ENCODE data around the gene CLEC11A.
A peak's percentile ranks its signal among the peaks of the same experiment; 100 is the strongest.

The CLEC11A gene

DNA sequence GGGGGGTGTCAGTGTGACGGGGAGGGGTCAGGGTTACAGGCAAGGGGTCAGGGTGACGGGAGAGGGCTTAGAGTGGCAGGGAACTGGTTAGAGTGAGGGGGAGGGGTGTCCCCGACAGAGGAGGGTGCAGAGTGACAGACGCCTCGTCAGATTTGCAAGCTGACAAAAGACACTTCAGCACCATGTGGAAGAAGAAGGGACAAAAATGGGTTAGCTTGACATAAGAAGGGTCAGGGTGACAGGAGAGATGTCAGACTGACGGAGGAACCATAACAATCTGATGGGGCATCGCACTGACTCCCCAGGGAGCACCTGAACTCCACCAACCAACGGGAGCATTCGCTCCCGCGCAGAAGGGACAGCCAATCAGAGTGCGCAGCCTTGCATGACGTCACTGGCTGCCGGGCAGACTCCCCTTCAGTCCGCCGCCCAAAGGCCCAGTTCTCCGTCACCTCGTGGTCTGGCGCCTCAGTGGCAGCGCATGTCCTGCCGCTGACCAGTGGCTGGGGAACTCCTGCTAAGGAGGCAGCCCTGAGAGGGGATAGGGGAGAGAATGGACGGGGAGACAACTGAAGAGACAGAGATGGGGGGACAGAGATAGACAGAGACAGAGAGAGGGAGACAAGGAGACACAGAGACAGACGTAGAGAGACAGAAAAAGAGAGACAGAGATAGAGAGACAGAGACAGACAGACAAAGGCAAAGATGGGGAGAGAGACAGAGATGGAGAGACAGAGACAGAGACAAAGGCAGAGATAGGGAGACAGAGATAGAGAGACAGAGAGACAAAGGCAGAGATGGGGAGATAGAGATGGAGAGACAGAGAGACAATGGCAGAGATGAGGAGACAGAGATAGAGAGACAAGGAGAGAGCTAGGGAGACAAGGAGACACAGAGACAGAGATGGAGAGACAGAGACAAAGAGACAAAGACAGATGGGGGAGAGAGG, 43.7 kb upstream of the CLEC11A start:
- H4K91ac ChIP-seq (ENCODE audit: low read length) = no peak overlapping the region
- peak; percentile 8 for DNase-seq
- no peak overlapping the region for H3K9ac ChIP-seq (ENCODE audit: low read length)
- H3K9me3 ChIP-seq (ENCODE audit: control insufficient read depth, low read length) = no peaks in the 10 kb centered on the region
- no peak overlapping the region for H3K4me2 ChIP-seq (ENCODE audit: low read length, poor library complexity, severe bottlenecking)
- peaks cover 0 to 22% of the 10 kb centered on the region in 2 experiments for H3K27me3 ChIP-seq (ENCODE audit: control insufficient read depth in 1 of 2, insufficient read depth in 1 of 2, low read length in 2 of 2)
- H3K4me3 ChIP-seq (ENCODE audit: insufficient read depth in 1 of 2, low read depth in 1 of 2, low read length in 2 of 2) = no peak overlapping the region
- no peak overlapping the region for H4K8ac ChIP-seq (ENCODE audit: low read length)
- H3K4me1 ChIP-seq (ENCODE audit: control insufficient read depth, insufficient read depth, low read depth, low read length) = no peaks in the 10 kb centered on the region
- H3K14ac ChIP-seq (ENCODE audit: low read length in 2 of 2) = no peak overlapping the region
- H2BK120ac ChIP-seq (ENCODE audit: low read depth, low read length) = no peak overlapping the region
- H2BK5ac ChIP-seq (ENCODE audit: low read depth, low read length, poor library complexity, severe bottlenecking) = no peak overlapping the region
- no peak overlapping the region for H2AK5ac ChIP-seq (ENCODE audit: low read length, severe bottlenecking)
- H3K18ac ChIP-seq (ENCODE audit: low read depth in 1 of 2, low read length in 2 of 2) = no peak overlapping the region
- H3K23ac ChIP-seq (ENCODE audit: low read length in 2 of 2) = no peak overlapping the region
- H3K36me3 ChIP-seq (ENCODE audit: control insufficient read depth in 1 of 2, insufficient read depth in 2 of 2, low read depth in 1 of 2, low read length in 2 of 2) = no peaks in the 10 kb centered on the region
- no peak overlapping the region for H2BK12ac ChIP-seq (ENCODE audit: low read length in 2 of 2)
- no peak overlapping the region for H2BK15ac ChIP-seq (ENCODE audit: low read depth, poor library complexity, severe bottlenecking)
- H3K4ac ChIP-seq (ENCODE audit: low read depth in 1 of 2, low read length in 2 of 2) = no peak overlapping the region
- H3K79me1 ChIP-seq (replicated peaks; ENCODE audit: low read length, poor library complexity, severe bottlenecking) = no peaks in the 10 kb centered on the region
- H3K27ac ChIP-seq (ENCODE audit: low read length, poor library complexity, severe bottlenecking) = no peak overlapping the region
- 71% methylated on average over 23 of the region's 23 CpGs for WGBS
- H2AFZ ChIP-seq (ENCODE audit: low read depth, low read length) = no peak overlapping the region

DNA sequence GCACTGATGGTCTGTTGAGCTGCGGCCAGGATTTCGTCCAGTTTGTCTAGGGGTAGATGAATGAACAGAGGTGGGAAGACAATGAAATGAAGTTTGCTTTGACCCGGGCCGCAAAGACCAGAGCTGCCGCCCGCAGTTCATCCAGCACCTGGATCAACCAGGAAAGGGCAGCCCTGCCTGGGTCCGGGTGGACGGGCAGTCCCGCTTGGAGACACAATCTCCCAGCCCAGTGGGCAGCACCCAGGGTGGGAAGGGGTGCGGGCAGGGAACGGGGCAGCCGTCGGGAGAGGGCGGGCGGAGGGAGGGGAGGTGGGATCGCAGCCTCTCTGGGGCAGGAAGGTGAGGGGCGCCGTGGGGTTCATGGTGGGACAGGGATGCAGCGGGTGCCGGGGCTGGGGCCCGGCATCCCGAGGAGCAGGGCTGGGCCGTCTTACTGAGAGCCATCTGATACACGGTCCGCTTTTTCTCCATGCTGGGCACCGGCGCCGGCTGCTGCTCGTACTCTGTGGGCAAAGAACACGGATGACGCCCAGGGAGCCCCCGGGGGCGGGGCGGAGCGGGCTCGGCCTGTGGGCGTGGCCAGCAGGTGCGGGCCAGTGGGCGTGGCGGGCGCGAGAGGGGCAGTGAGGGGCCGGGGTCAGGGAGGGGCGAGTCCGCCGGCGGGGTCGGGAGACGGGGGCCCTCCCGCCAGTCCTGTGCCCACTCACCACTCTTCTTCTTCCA, 36.7 kb upstream of the CLEC11A start:
- H4K91ac ChIP-seq (ENCODE audit: low read length) = no peak overlapping the region
- DNase-seq = no peak
- no peaks in the 10 kb centered on the region for H3K9me3 ChIP-seq (ENCODE audit: control insufficient read depth, low read length)
- no peak overlapping the region for H3K23ac ChIP-seq (ENCODE audit: low read length in 2 of 2)
- no peak overlapping the region for H4K8ac ChIP-seq (ENCODE audit: low read length)
- H3K79me1 ChIP-seq (replicated peaks; ENCODE audit: low read length, poor library complexity, severe bottlenecking) = no peaks in the 10 kb centered on the region
- H3K14ac ChIP-seq (ENCODE audit: low read length in 2 of 2) = no peak overlapping the region
- no peak overlapping the region for H2AK5ac ChIP-seq (ENCODE audit: low read length, severe bottlenecking)
- no peaks in the 10 kb centered on the region for H3K36me3 ChIP-seq (ENCODE audit: control insufficient read depth in 1 of 2, insufficient read depth in 2 of 2, low read depth in 1 of 2, low read length in 2 of 2)
- no peak overlapping the region for H2BK120ac ChIP-seq (ENCODE audit: low read depth, low read length)
- no peak overlapping the region for H3K27ac ChIP-seq (ENCODE audit: low read length, poor library complexity, severe bottlenecking)
- no peak overlapping the region for H3K4me3 ChIP-seq (ENCODE audit: insufficient read depth in 1 of 2, low read depth in 1 of 2, low read length in 2 of 2)
- WGBS = 71% methylated on average over 34 of the region's 50 CpGs
- no peak overlapping the region for H2AFZ ChIP-seq (ENCODE audit: low read depth, low read length)
- no peak overlapping the region for H3K18ac ChIP-seq (ENCODE audit: low read depth in 1 of 2, low read length in 2 of 2)
- H2BK5ac ChIP-seq (ENCODE audit: low read depth, low read length, poor library complexity, severe bottlenecking) = no peak overlapping the region
- H3K27me3 ChIP-seq (ENCODE audit: control insufficient read depth in 1 of 2, insufficient read depth in 1 of 2, low read length in 2 of 2) = peaks cover 0 to 29% of the 10 kb centered on the region in 2 experiments
- no peak overlapping the region for H3K4me2 ChIP-seq (ENCODE audit: low read length, poor library complexity, severe bottlenecking)
- H3K4ac ChIP-seq (ENCODE audit: low read depth in 1 of 2, low read length in 2 of 2) = no peak overlapping the region
- H3K4me1 ChIP-seq (ENCODE audit: control insufficient read depth, insufficient read depth, low read depth, low read length) = no peaks in the 10 kb centered on the region
- H2BK15ac ChIP-seq (ENCODE audit: low read depth, poor library complexity, severe bottlenecking) = no peak overlapping the region
- H2BK12ac ChIP-seq (ENCODE audit: low read length in 2 of 2) = no peak overlapping the region
- no peak overlapping the region for H3K9ac ChIP-seq (ENCODE audit: low read length)

DNA sequence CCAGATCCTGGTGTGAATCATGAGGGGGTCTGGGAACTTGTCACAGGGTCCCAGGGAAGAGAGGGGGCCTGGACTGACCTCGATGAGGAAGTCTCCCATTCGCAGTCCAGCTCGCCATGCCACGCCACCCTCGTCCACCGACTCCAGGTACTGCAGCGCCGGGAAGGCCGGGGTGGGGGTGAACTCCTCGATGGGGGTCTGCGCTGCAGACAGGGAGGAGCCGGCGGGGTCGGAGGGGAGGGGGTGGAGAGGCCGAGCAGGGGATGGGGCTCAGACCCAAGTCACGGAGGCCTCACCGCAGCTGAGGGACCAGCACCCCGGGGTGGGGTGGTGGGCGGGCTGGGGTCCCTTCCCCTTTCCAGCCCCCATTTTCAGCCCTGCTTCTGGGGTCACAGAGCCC, 34.4 kb upstream of the CLEC11A start:
- Histone ChIP-seq H2BK12ac (ENCODE audit: low read length in 2 of 2) (no peak overlapping the region), H3K27me3 (ENCODE audit: control insufficient read depth in 1 of 2, insufficient read depth in 1 of 2, low read length in 2 of 2) (peaks cover 0 to 48% of the 10 kb centered on the region in 2 experiments), H2AFZ (ENCODE audit: low read depth, low read length) (no peak overlapping the region), H4K8ac (ENCODE audit: low read length) (no peak overlapping the region), H2BK5ac (ENCODE audit: low read depth, low read length, poor library complexity, severe bottlenecking) (no peak overlapping the region), H4K91ac (ENCODE audit: low read length) (no peak overlapping the region), H2AK5ac (ENCODE audit: low read length, severe bottlenecking) (no peak overlapping the region), H3K23ac (ENCODE audit: low read length in 2 of 2) (no peak overlapping the region), H3K14ac (ENCODE audit: low read length in 2 of 2) (no peak overlapping the region), H3K4ac (ENCODE audit: low read depth in 1 of 2, low read length in 2 of 2) (no peak overlapping the region), H3K4me2 (ENCODE audit: low read length, poor library complexity, severe bottlenecking) (no peak overlapping the region), H3K4me1 (ENCODE audit: control insufficient read depth, insufficient read depth, low read depth, low read length) (no peaks in the 10 kb centered on the region), H3K36me3 (ENCODE audit: control insufficient read depth in 1 of 2, insufficient read depth in 2 of 2, low read depth in 1 of 2, low read length in 2 of 2) (no peaks in the 10 kb centered on the region), H2BK120ac (ENCODE audit: low read depth, low read length) (no peak overlapping the region), H3K9ac (ENCODE audit: low read length) (no peak overlapping the region), H3K4me3 (ENCODE audit: insufficient read depth in 1 of 2, low read depth in 1 of 2, low read length in 2 of 2) (no peak overlapping the region), H3K9me3 (ENCODE audit: control insufficient read depth, low read length) (no peaks in the 10 kb centered on the region), H3K79me1 (replicated peaks; ENCODE audit: low read length, poor library complexity, severe bottlenecking) (no peaks in the 10 kb centered on the region), H2BK15ac (ENCODE audit: low read depth, poor library complexity, severe bottlenecking) (no peak overlapping the region), H3K27ac (ENCODE audit: low read length, poor library complexity, severe bottlenecking) (no peak overlapping the region), H3K18ac (ENCODE audit: low read depth in 1 of 2, low read length in 2 of 2) (no peak overlapping the region)
- whole genome bisulfite sequencing = 83% methylated on average over 11 of the region's 19 CpGs
- DNase-seq = no peak

DNA sequence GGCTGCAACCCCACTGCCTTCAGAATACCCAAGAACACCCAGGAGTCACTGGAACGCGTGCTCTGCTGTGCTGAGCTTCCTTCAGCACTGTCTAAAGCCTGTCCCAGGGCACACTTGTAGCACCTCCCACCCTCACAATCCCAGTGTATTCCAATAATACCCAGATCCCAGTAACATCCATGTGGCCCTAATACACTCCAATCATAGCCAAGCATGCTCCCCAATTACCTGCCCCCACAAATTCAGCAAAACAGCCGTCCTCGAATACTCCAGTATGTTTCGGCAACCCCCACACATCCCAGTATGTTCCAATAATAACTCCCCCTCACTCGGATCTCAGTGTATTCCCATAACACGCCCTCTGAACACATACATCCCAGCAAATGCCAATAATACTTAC, 32.7 kb upstream of the CLEC11A start:
- no peak overlapping the region for H2BK12ac ChIP-seq (ENCODE audit: low read length in 2 of 2)
- H3K23ac ChIP-seq (ENCODE audit: low read length in 2 of 2) = no peak overlapping the region
- H3K9ac ChIP-seq (ENCODE audit: low read length) = no peak overlapping the region
- no peak overlapping the region for H2BK15ac ChIP-seq (ENCODE audit: low read depth, poor library complexity, severe bottlenecking)
- no peaks in the 10 kb centered on the region for H3K4me1 ChIP-seq (ENCODE audit: control insufficient read depth, insufficient read depth, low read depth, low read length)
- H3K27me3 ChIP-seq (ENCODE audit: control insufficient read depth in 1 of 2, insufficient read depth in 1 of 2, low read length in 2 of 2) = peaks cover 5 to 53% of the 10 kb centered on the region in 2 experiments
- H2BK5ac ChIP-seq (ENCODE audit: low read depth, low read length, poor library complexity, severe bottlenecking) = no peak overlapping the region
- no peak overlapping the region for H3K4me3 ChIP-seq (ENCODE audit: insufficient read depth in 1 of 2, low read depth in 1 of 2, low read length in 2 of 2)
- H4K8ac ChIP-seq (ENCODE audit: low read length) = no peak overlapping the region
- H3K14ac ChIP-seq (ENCODE audit: low read length in 2 of 2) = no peak overlapping the region
- H3K4ac ChIP-seq (ENCODE audit: low read depth in 1 of 2, low read length in 2 of 2) = no peak overlapping the region
- no peak overlapping the region for H2AFZ ChIP-seq (ENCODE audit: low read depth, low read length)
- no peak overlapping the region for H3K27ac ChIP-seq (ENCODE audit: low read length, poor library complexity, severe bottlenecking)
- H3K9me3 ChIP-seq (ENCODE audit: control insufficient read depth, low read length) = no peaks in the 10 kb centered on the region
- no peaks in the 10 kb centered on the region for H3K79me1 ChIP-seq (replicated peaks; ENCODE audit: low read length, poor library complexity, severe bottlenecking)
- no peak overlapping the region for H2AK5ac ChIP-seq (ENCODE audit: low read length, severe bottlenecking)
- no peak overlapping the region for H3K4me2 ChIP-seq (ENCODE audit: low read length, poor library complexity, severe bottlenecking)
- DNase-seq = no peak
- 59% methylated on average over 7 of the region's 7 CpGs for WGBS
- H2BK120ac ChIP-seq (ENCODE audit: low read depth, low read length) = no peak overlapping the region
- H3K36me3 ChIP-seq (ENCODE audit: control insufficient read depth in 1 of 2, insufficient read depth in 2 of 2, low read depth in 1 of 2, low read length in 2 of 2) = no peaks in the 10 kb centered on the region
- H3K18ac ChIP-seq (ENCODE audit: low read depth in 1 of 2, low read length in 2 of 2) = no peak overlapping the region
- no peak overlapping the region for H4K91ac ChIP-seq (ENCODE audit: low read length)
